ENCODE data around the gene CMSS1. TPM values are rescaled to one million over a fixed set of nuclear protein-coding genes. Genes with fewer than 3 reads are reported as not detected.
"Not testable (repeated sequence)": the region's sequence is repeated elsewhere in the genome, so short reads cannot be mapped to it uniquely, and the experiment has no call there.

CMSS1 gene
- total RNA-seq, 1 experiment from 2014 or later, result 64.1 TPM

- Histone ChIP-seq H3K36me3 (ENCODE audit: control insufficient read depth in 1 of 2, insufficient read depth in 2 of 2, low read length in 2 of 2) (no peaks in the 10 kb centered on the region), H2AFZ (ENCODE audit: low read depth, low read length, poor library complexity, severe bottlenecking) (no peak overlapping the region), H3K9me2 (ENCODE audit: insufficient read depth) (no peaks in the 10 kb centered on the region), H3K9me3 (ENCODE audit: control insufficient read depth in 1 of 2, insufficient read depth in 1 of 2, low read depth in 1 of 2, low read length in 2 of 2) (no peaks in the 10 kb centered on the region), H4K20me1 (ENCODE audit: insufficient read depth) (no peaks in the 10 kb centered on the region; the same call in 1 of the 2 replicates), H3K9ac (ENCODE audit: low read length) (no peak overlapping the region), H3K4me2 (ENCODE audit: low read length) (no peak overlapping the region), H3K27ac (ENCODE audit: low read depth, low read length) (no peak overlapping the region), H3K79me2 (ENCODE audit: insufficient read depth, low read length) (no peaks in the 10 kb centered on the region), H3K4me1 (ENCODE audit: control insufficient read depth in 1 of 2, insufficient read depth in 2 of 2, low read length in 2 of 2) (peaks cover 2 to 12% of the 10 kb centered on the region in 2 experiments; a peak in 2 of 4 replicates), H3K4me3 (replicated peaks in 1 of 2; ENCODE audit: low read depth in 1 of 2, low read length in 2 of 2) (no peak overlapping the region), H3K27me3 (ENCODE audit: insufficient read depth, low read length) (no peaks in the 10 kb centered on the region)
- intact Hi-C loops (cut with micrococcal nuclease), result no loop called here
- ChIA-PET RAD21 (ENCODE audit: low non-redundant PET in 1 of 2, low total read pairs in 2 of 2, uncharacterized antibody in 2 of 2, unreplicated experiment in 2 of 2) (no interaction called here), CTCF (interaction anchor here (1.3 to 1.4 kb wide), 2 partner anchors 21 to 205 kb away, joined by 4 to 5 read pairs; no protein-coding TSS in a partner anchor), POLR2A (no interaction called here)
- DNase-seq (ENCODE audit: low read depth, low spot score) (no peak), ATAC-seq (no peak)
- no TSS peak for BruUV-seq (replicated peaks)
- TF ChIP-seq ATF3 (IDR thresholded peaks at IDR 0.05), result no peak
- TF ChIP-seq EZH2phosphoT487 (IDR thresholded peaks at IDR 0.05; ENCODE audit: borderline replicate concordance), result no peak
- no peak for TF ChIP-seq MAX (IDR thresholded peaks at IDR 0.05)
These were observed 230.6 kb downstream of the CMSS1 start for GRCh38 chr3:100048248-100048647.

- H3K4me2 ChIP-seq (ENCODE audit: low read length); H3K4me3 ChIP-seq (replicated peaks in 1 of 2; ENCODE audit: low read depth in 1 of 2, low read length in 2 of 2); H3K27ac ChIP-seq (ENCODE audit: low read depth, low read length); ATAC-seq; H3K9me3 ChIP-seq (ENCODE audit: control insufficient read depth in 1 of 2, insufficient read depth in 1 of 2, low read depth in 1 of 2, low read length in 2 of 2); DNase-seq (ENCODE audit: low read depth, low spot score); CTCF ChIA-PET; RAD21 ChIA-PET (ENCODE audit: low non-redundant PET in 1 of 2, low total read pairs in 2 of 2, uncharacterized antibody in 2 of 2, unreplicated experiment in 2 of 2); intact Hi-C loops (cut with micrococcal nuclease); H3K9ac ChIP-seq (ENCODE audit: low read length); H4K20me1 ChIP-seq (ENCODE audit: insufficient read depth); H3K79me2 ChIP-seq (ENCODE audit: insufficient read depth, low read length); H3K36me3 ChIP-seq (ENCODE audit: control insufficient read depth in 1 of 2, insufficient read depth in 2 of 2, low read length in 2 of 2); H3K27me3 ChIP-seq (ENCODE audit: insufficient read depth, low read length); POLR2A ChIA-PET; H3K9me2 ChIP-seq (ENCODE audit: insufficient read depth); H2AFZ ChIP-seq (ENCODE audit: low read depth, low read length, poor library complexity, severe bottlenecking); BruUV-seq (replicated peaks): not testable (repeated sequence)
- peaks cover 2 to 11% of the 10 kb centered on the region in 2 experiments; a peak in 2 of 4 replicates for H3K4me1 ChIP-seq (ENCODE audit: control insufficient read depth in 1 of 2, insufficient read depth in 2 of 2, low read length in 2 of 2)
These were observed 233.9 kb downstream of the CMSS1 start for GRCh38 chr3:100051513-100051912.
